AG04450 (cell line): ENCODE data around the gene ERN1. TPM values are rescaled to one million over a fixed set of nuclear protein-coding genes. Genes with fewer than 3 reads are reported as not detected.

Experiments
- CTCF ChIA-PET: fragments of 300-600, 350-600 bp; formaldehyde crosslinking; extraction: SDS; loops from one replicate; lab custom pipeline; 2022; ENCODE audit warnings: antibody characterized with exemption, inconsistent platforms; lab: Charles Lee
- POLR2A ChIA-PET: fragments of 350-600 bp; formaldehyde crosslinking; extraction: SDS; loops from one replicate; lab custom pipeline; 2021; ENCODE audit warnings: antibody characterized with exemption, inconsistent platforms; lab: Yijun Ruan, JAX
- DNase-seq: peaks from one replicate; pipeline ENCODE4 v3.0.0-alpha.2; 2011; ENCODE audit warnings: low read depth, low spot score
- H3K27ac ChIP-seq: one replicate; pipeline ENCODE4 v1.5.1; 2012; ENCODE audit warnings: low read depth, low read length, control low read depth
- H3K27me3 ChIP-seq: one replicate; pipeline ENCODE4 v1.6.0; 2012; ENCODE audit warnings: low read length; ENCODE audit not compliant: control insufficient read depth, insufficient read depth
- H3K4me3 ChIP-seq: 2 replicates; pipeline ENCODE4 v1.5.1; 2011; ENCODE audit warnings: mild to moderate bottlenecking, low read depth, low read length, control low read depth
- H3K9me3 ChIP-seq: 2 replicates; pipeline ENCODE4 v1.5.1; 2012; ENCODE audit warnings: low read length; ENCODE audit not compliant: control insufficient read depth, insufficient read depth
- CTCF ChIP-seq: IDR thresholded peaks from 2 replicates; pipeline ENCODE4 v1.5.1; 2011; ENCODE audit warnings: low read depth, low read length, control low read depth, inconsistent platforms
- polyA plus RNA-seq: library from polyadenylated mRNA; depleted of rRNA; stranded (reverse); fragments of >200 nt; gene quantifications from 2 replicates; pipeline ENCODE4 v1.2.3, GENCODE V29; 2011

The ERN1 gene
- polyA plus RNA-seq, 1 experiment, result 4.7 TPM

GRCh38 chr17:64097196-64097936 lies 32.6 kb downstream of the ERN1 start:
- no peak for DNase-seq
- H3K4me3 ChIP-seq, result no peak overlapping the region
- ChIA-PET POLR2A (no interaction called here), CTCF (interaction anchor here (0.7 to 1.9 kb wide), 5 partner anchors 9 to 68 kb away, joined by 3 to 6 read pairs (median 3); no protein-coding TSS in a partner anchor)
- no peak overlapping the region for H3K27ac ChIP-seq
- no peaks in the 10 kb centered on the region for H3K9me3 ChIP-seq
- H3K27me3 ChIP-seq, result no peaks in the 10 kb centered on the region
- TF ChIP-seq CTCF, result no peak

- no peaks in the 10 kb centered on the region for H3K27me3 ChIP-seq
- H3K27ac ChIP-seq, result no peak overlapping the region
- CTCF ChIA-PET, result interaction anchor here (1.0 kb wide), 1 partner anchor 15 kb away, joined by 3 read pairs; no protein-coding TSS in a partner anchor
- H3K4me3 ChIP-seq, result no peak overlapping the region
- no peak for DNase-seq
- no peak for TF ChIP-seq CTCF
- no peaks in the 10 kb centered on the region for H3K9me3 ChIP-seq
- POLR2A ChIA-PET, result no interaction called here
These were observed 33.9 kb downstream of the ERN1 start for GRCh38 chr17:64096037-64096436.

GRCh38 chr17:64095144-64095882 lies 34.6 kb downstream of the ERN1 start:
- no peak for DNase-seq
- Histone ChIP-seq H3K27ac (no peak overlapping the region), H3K9me3 (no peaks in the 10 kb centered on the region), H3K27me3 (no peaks in the 10 kb centered on the region), H3K4me3 (no peak overlapping the region)
- TF ChIP-seq CTCF, result no peak
- POLR2A ChIA-PET, result no interaction called here
- CTCF ChIA-PET, result no interaction called here

DNA sequence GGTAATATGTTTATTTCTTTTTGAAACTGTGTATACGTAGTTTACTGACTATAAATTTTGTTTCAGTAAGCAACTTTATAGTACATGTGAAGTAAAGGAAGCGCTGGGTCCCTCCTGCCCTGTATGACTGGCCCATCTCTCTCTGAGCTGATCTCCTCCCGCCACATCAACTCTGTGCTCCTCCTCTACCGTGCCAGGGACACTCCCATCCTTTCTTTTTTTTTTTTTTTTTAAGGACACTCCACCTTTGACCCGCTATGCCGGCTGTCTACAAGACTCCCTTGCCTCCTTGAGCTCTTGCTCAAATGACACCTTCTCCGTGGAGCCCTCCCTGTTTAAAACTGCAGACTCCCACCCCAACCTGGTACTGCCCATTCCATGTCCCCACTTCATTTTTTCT lies 35.5 kb downstream of the ERN1 start:
- H3K27ac ChIP-seq, result no peak overlapping the region
- ChIA-PET POLR2A (no interaction called here), CTCF (no interaction called here)
- H3K4me3 ChIP-seq, result no peak overlapping the region
- H3K27me3 ChIP-seq, result no peaks in the 10 kb centered on the region
- no peaks in the 10 kb centered on the region for H3K9me3 ChIP-seq
- TF ChIP-seq CTCF, result no peak
- DNase-seq, result no peak

- Histone ChIP-seq H3K9me3 (no peaks in the 10 kb centered on the region), H3K4me3 (no peak overlapping the region), H3K27me3 (no peaks in the 10 kb centered on the region), H3K27ac (no peak overlapping the region)
- no peak for DNase-seq
- POLR2A ChIA-PET, result no interaction called here
- CTCF ChIA-PET, result interaction anchor here (0.6 kb wide), 1 partner anchor 21 kb away, joined by 4 read pairs; no protein-coding TSS in a partner anchor
- no peak for TF ChIP-seq CTCF
These were observed 36.9 kb downstream of the ERN1 start for GRCh38 chr17:64092952-64093451.
